Measurements from ENCODE around the gene ACTL10. TPM values are rescaled to one million over a fixed set of nuclear protein-coding genes. Genes with fewer than 3 reads are reported as not detected.

The ACTL10 gene
- total and polyA plus RNA-seq, 2 experiments from 2014 or later: 0.71 to 1.9 TPM

DNA sequence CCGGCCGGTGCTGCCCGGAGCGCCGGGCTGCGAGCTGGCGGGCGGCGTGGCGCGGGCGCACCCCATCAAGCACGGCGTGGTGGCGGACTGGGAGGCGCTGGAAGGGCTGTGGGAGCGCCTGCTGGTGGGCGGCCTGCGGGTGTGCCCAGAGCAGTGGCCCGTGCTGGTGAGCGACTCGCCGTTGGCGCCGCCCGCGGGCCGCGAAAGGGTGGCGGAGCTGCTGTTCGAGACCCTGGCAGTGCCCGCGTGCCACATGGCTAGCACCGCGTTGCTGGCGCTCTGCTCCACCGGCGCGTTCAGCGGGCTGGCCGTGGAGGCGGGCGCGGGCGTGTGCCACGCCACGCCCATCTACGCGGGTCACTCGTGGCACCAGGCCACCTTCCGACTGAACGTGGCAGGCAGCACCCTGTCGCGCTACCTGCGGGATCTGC is 517 bp downstream of the ACTL10 start:
- Mint-ChIP-seq H3K4me1 (peaks cover 32% of the 10 kb centered on the region), H3K9me3 (no peaks in the 10 kb centered on the region), H3K27me3 (ENCODE audit: insufficient read depth, low read depth, poor library complexity) (peaks cover 25% of the 10 kb centered on the region), H3K36me3 (ENCODE audit: low read depth) (peaks cover 34% of the 10 kb centered on the region), H3K4me3 (peak overlapping the region; percentile 61), H3K27ac (no peak overlapping the region)
- peaks cover 11% of the 10 kb centered on the region; the same call in 1 of the 2 replicates for H3F3A ChIP-seq (replicated peaks; ENCODE audit: low read depth)
- H3K4me2 ChIP-seq: peak overlapping the region; percentile 76
- peak; percentile 15 for ATAC-seq
- peak overlapping the region; percentile 53 for H3K4me3 ChIP-seq
- DNase-seq (ENCODE audit: low spot score): no peak
- H3K79me2 ChIP-seq (replicated peaks; ENCODE audit: insufficient read depth): no peaks in the 10 kb centered on the region
- no peaks in the 10 kb centered on the region for H3K9me2 ChIP-seq (ENCODE audit: insufficient read depth)
- peak overlapping the region; percentile 80; the same call in 1 of the 2 replicates for H2AFZ ChIP-seq
- no peak overlapping the region for H3K27ac ChIP-seq (ENCODE audit: low read depth)
- no peaks in the 10 kb centered on the region; the same call in 1 of the 2 replicates for H3K36me3 ChIP-seq (ENCODE audit: insufficient read depth)
- H4K20me1 ChIP-seq (replicated peaks; ENCODE audit: insufficient read depth): peaks cover 3% of the 10 kb centered on the region
- TF ChIP-seq EZH2 (IDR thresholded peaks at IDR 0.05; ENCODE audit: low read depth, unreplicated experiment) (no peak), EZH2phosphoT487 (IDR thresholded peaks at IDR 0.05; ENCODE audit: unreplicated experiment) (no peak), STAT1 (IDR thresholded peaks at IDR 0.05; ENCODE audit: unreplicated experiment) (no peak), ZNF114 (CRISPR knock-in tag; IDR thresholded peaks at IDR 0.05) (no peak)
- TF ChIP-seq, protein P1, sequence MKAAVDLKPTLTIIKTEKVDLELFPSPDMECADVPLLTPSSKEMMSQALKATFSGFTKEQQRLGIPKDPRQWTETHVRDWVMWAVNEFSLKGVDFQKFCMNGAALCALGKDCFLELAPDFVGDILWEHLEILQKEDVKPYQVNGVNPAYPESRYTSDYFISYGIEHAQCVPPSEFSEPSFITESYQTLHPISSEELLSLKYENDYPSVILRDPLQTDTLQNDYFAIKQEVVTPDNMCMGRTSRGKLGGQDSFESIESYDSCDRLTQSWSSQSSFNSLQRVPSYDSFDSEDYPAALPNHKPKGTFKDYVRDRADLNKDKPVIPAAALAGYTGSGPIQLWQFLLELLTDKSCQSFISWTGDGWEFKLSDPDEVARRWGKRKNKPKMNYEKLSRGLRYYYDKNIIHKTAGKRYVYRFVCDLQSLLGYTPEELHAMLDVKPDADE (IDR thresholded peaks at IDR 0.05): no peak
- peaks cover 14% of the 10 kb centered on the region; the same call in 1 of the 2 replicates for H3K4me1 ChIP-seq (ENCODE audit: insufficient read depth)
- H3K27me3 ChIP-seq (ENCODE audit: insufficient read depth): peaks cover 17% of the 10 kb centered on the region; the same call in 1 of the 2 replicates

DNA sequence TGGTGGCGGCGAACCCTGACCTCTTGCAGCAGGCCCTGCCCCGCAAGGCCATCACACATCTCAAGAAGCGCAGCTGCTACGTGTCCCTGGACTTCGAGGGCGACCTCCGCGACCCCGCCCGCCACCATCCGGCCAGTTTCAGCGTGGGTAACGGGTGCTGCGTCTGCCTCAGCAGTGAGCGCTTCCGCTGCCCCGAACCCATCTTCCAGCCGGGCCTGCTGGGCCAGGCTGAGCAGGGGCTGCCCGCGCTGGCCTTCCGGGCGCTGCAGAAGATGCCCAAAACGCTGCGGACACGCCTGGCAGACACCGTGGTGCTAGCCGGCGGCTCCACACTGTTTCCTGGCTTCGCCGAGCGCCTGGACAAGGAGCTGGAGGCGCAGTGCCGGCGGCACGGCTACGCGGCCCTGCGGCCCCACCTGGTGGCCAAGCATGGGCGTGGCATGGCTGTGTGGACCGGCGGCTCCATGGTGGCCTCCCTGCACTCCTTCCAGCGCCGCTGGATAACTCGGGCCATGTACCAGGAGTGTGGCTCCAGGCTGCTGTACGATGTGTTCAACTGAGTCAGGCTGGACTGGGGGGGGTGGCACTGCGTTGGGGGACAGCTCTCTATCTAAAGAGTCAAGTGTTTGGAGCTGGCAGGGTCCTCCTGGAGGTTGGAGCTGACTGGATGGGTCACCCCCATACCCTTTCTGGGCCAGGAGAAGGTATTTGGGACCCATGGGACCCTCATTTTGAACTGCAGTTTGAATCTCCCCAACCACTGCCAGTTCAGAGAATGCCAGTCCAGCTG is 1.1 kb downstream of the ACTL10 start:
- no peaks in the 10 kb centered on the region; the same call in 1 of the 2 replicates for H3K36me3 ChIP-seq (ENCODE audit: insufficient read depth)
- peak overlapping the region; percentile 53 for H3K4me3 ChIP-seq
- no peak overlapping the region for H3K27ac Mint-ChIP-seq
- peaks cover 3% of the 10 kb centered on the region for H4K20me1 ChIP-seq (replicated peaks; ENCODE audit: insufficient read depth)
- H3F3A ChIP-seq (replicated peaks; ENCODE audit: low read depth): peaks cover 11% of the 10 kb centered on the region; the same call in 1 of the 2 replicates
- H3K4me1 Mint-ChIP-seq: peaks cover 34% of the 10 kb centered on the region
- H3K79me2 ChIP-seq (replicated peaks; ENCODE audit: insufficient read depth): no peaks in the 10 kb centered on the region
- peaks cover 34% of the 10 kb centered on the region for H3K36me3 Mint-ChIP-seq (ENCODE audit: low read depth)
- ATAC-seq: peak; percentile 63
- no peaks in the 10 kb centered on the region for H3K9me2 ChIP-seq (ENCODE audit: insufficient read depth)
- no peak overlapping the region for H3K27ac ChIP-seq (ENCODE audit: low read depth)
- H2AFZ ChIP-seq: peak overlapping the region; percentile 80; the same call in 1 of the 2 replicates
- peak overlapping the region; percentile 76 for H3K4me2 ChIP-seq
- H3K9me3 Mint-ChIP-seq: no peaks in the 10 kb centered on the region
- TF ChIP-seq NANOG (IDR thresholded peaks at IDR 0.05; ENCODE audit: borderline replicate concordance): no peak
- TF ChIP-seq POLR2AphosphoS5 (IDR thresholded peaks at IDR 0.05; ENCODE audit: low read depth): 0 out of 2 replicates have a peak, but pooled peaks have one; percentile 14
- TF ChIP-seq, protein P2, sequence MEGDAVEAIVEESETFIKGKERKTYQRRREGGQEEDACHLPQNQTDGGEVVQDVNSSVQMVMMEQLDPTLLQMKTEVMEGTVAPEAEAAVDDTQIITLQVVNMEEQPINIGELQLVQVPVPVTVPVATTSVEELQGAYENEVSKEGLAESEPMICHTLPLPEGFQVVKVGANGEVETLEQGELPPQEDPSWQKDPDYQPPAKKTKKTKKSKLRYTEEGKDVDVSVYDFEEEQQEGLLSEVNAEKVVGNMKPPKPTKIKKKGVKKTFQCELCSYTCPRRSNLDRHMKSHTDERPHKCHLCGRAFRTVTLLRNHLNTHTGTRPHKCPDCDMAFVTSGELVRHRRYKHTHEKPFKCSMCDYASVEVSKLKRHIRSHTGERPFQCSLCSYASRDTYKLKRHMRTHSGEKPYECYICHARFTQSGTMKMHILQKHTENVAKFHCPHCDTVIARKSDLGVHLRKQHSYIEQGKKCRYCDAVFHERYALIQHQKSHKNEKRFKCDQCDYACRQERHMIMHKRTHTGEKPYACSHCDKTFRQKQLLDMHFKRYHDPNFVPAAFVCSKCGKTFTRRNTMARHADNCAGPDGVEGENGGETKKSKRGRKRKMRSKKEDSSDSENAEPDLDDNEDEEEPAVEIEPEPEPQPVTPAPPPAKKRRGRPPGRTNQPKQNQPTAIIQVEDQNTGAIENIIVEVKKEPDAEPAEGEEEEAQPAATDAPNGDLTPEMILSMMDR (conservative IDR thresholded peaks at IDR 0.05; ENCODE audit: low read depth in 2 of 2): peak; percentile 73 to 93
- peak; percentile 55; the same call in 1 of the 2 replicates for TF ChIP-seq CREB1 (CRISPR knock-in tag; IDR thresholded peaks at IDR 0.05; ENCODE audit: low read depth)
- TF ChIP-seq, protein P3, sequence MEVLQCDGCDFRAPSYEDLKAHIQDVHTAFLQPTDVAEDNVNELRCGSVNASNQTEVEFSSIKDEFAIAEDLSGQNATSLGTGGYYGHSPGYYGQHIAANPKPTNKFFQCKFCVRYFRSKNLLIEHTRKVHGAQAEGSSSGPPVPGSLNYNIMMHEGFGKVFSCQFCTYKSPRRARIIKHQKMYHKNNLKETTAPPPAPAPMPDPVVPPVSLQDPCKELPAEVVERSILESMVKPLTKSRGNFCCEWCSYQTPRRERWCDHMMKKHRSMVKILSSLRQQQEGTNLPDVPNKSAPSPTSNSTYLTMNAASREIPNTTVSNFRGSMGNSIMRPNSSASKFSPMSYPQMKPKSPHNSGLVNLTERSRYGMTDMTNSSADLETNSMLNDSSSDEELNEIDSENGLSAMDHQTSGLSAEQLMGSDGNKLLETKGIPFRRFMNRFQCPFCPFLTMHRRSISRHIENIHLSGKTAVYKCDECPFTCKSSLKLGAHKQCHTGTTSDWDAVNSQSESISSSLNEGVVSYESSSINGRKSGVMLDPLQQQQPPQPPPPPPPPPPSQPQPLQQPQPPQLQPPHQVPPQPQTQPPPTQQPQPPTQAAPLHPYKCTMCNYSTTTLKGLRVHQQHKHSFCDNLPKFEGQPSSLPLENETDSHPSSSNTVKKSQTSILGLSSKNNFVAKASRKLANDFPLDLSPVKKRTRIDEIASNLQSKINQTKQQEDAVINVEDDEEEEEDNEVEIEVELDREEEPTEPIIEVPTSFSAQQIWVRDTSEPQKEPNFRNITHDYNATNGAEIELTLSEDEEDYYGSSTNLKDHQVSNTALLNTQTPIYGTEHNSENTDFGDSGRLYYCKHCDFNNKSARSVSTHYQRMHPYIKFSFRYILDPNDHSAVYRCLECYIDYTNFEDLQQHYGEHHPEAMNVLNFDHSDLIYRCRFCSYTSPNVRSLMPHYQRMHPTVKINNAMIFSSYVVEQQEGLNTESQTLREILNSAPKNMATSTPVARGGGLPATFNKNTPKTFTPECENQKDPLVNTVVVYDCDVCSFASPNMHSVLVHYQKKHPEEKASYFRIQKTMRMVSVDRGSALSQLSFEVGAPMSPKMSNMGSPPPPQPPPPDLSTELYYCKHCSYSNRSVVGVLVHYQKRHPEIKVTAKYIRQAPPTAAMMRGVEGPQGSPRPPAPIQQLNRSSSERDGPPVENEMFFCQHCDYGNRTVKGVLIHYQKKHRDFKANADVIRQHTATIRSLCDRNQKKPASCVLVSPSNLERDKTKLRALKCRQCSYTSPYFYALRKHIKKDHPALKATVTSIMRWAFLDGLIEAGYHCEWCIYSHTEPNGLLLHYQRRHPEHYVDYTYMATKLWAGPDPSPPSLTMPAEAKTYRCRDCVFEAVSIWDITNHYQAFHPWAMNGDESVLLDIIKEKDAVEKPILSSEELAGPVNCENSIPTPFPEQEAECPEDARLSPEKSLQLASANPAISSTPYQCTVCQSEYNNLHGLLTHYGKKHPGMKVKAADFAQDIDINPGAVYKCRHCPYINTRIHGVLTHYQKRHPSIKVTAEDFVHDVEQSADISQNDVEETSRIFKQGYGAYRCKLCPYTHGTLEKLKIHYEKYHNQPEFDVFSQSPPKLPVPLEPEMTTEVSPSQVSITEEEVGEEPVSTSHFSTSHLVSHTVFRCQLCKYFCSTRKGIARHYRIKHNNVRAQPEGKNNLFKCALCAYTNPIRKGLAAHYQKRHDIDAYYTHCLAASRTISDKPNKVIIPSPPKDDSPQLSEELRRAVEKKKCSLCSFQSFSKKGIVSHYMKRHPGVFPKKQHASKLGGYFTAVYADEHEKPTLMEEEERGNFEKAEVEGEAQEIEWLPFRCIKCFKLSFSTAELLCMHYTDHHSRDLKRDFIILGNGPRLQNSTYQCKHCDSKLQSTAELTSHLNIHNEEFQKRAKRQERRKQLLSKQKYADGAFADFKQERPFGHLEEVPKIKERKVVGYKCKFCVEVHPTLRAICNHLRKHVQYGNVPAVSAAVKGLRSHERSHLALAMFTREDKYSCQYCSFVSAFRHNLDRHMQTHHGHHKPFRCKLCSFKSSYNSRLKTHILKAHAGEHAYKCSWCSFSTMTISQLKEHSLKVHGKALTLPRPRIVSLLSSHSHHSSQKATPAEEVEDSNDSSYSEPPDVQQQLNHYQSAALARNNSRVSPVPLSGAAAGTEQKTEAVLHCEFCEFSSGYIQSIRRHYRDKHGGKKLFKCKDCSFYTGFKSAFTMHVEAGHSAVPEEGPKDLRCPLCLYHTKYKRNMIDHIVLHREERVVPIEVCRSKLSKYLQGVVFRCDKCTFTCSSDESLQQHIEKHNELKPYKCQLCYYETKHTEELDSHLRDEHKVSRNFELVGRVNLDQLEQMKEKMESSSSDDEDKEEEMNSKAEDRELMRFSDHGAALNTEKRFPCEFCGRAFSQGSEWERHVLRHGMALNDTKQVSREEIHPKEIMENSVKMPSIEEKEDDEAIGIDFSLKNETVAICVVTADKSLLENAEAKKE (CRISPR knock-in tag; IDR thresholded peaks at IDR 0.05): no peak
- H3K27me3 Mint-ChIP-seq (ENCODE audit: insufficient read depth, low read depth, poor library complexity): peaks cover 23% of the 10 kb centered on the region
- peaks cover 19% of the 10 kb centered on the region; the same call in 1 of the 2 replicates for H3K4me1 ChIP-seq (ENCODE audit: insufficient read depth)
- peak overlapping the region; percentile 61 for H3K4me3 Mint-ChIP-seq
- H3K27me3 ChIP-seq (ENCODE audit: insufficient read depth): peaks cover 13% of the 10 kb centered on the region; the same call in 1 of the 2 replicates
- DNase-seq (ENCODE audit: low spot score): peak; percentile 91

Measured in GM23338 (cell line).